ENCODE results near the gene NABP2. TPM values are rescaled to one million over a fixed set of nuclear protein-coding genes. Genes with fewer than 3 reads are reported as not detected.
"Not testable (repeated sequence)": the region's sequence is repeated elsewhere in the genome, so short reads cannot be mapped to it uniquely, and the experiment has no call there.

NABP2 gene
- total RNA-seq, 1 donor from 2014 or later = 42.1 TPM

DNA sequence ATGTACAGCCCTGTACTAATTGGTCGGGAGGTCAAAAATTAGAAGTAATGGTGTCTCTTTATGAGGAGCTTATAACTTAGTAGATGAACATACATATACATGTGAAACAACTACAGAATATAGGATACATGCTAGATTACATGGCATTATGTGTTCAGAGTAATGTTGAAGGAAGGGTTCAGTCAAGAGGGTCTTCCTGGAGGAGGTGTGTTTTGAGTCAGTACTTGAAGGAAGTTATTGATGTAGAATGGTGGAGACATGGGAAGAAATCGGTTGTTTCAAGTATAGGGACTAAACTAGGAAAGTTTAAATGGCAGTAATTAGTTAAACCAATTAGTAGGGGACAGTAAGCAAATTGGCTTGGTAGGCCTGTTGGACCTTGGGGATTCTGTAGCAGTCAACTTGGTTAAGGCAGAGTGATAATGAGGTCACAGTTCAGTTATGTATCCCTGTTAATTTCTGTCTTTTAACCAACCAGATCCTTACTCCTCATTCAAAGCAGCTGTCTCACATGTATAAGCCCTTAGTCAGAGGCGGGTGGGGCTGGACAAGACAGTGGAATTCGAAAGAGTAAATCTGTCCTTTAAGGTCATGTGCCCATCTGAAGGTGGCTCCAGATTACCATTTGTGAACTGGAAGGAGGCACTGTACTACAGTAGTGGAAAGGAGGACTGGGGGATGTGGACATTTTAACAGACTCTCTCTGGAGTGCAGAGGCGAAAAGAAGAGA is 37.5 kb downstream of the NABP2 start:
- TF ChIP-seq, protein P1, sequence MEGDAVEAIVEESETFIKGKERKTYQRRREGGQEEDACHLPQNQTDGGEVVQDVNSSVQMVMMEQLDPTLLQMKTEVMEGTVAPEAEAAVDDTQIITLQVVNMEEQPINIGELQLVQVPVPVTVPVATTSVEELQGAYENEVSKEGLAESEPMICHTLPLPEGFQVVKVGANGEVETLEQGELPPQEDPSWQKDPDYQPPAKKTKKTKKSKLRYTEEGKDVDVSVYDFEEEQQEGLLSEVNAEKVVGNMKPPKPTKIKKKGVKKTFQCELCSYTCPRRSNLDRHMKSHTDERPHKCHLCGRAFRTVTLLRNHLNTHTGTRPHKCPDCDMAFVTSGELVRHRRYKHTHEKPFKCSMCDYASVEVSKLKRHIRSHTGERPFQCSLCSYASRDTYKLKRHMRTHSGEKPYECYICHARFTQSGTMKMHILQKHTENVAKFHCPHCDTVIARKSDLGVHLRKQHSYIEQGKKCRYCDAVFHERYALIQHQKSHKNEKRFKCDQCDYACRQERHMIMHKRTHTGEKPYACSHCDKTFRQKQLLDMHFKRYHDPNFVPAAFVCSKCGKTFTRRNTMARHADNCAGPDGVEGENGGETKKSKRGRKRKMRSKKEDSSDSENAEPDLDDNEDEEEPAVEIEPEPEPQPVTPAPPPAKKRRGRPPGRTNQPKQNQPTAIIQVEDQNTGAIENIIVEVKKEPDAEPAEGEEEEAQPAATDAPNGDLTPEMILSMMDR (IDR thresholded peaks at IDR 0.05) = no peak
- Mint-ChIP-seq H3K36me3 (ENCODE audit: unreplicated experiment) (no peaks in the 10 kb centered on the region), H3K27me3 (ENCODE audit: unreplicated experiment) (no peaks in the 10 kb centered on the region), H3K4me1 (ENCODE audit: unreplicated experiment) (peaks cover 37% of the 10 kb centered on the region), H3K4me3 (ENCODE audit: unreplicated experiment) (no peak overlapping the region), H3K27ac (ENCODE audit: unreplicated experiment) (peak overlapping the region; percentile 65), H3K9me3 (ENCODE audit: unreplicated experiment) (no peaks in the 10 kb centered on the region)
- DNase-seq (ENCODE audit: extremely low spot score, unreplicated experiment) = no peak

- not testable (repeated sequence) for H3K36me3 Mint-ChIP-seq (ENCODE audit: unreplicated experiment); DNase-seq (ENCODE audit: extremely low spot score, unreplicated experiment); H3K27me3 Mint-ChIP-seq (ENCODE audit: unreplicated experiment); H3K9me3 Mint-ChIP-seq (ENCODE audit: unreplicated experiment); H3K4me3 Mint-ChIP-seq (ENCODE audit: unreplicated experiment); H3K27ac Mint-ChIP-seq (ENCODE audit: unreplicated experiment)
- H3K4me1 Mint-ChIP-seq (ENCODE audit: unreplicated experiment) = peaks cover 39% of the 10 kb centered on the region
Observed at GRCh38 chr12:56262955-56263354, 38.8 kb downstream of the NABP2 start.

DNA sequence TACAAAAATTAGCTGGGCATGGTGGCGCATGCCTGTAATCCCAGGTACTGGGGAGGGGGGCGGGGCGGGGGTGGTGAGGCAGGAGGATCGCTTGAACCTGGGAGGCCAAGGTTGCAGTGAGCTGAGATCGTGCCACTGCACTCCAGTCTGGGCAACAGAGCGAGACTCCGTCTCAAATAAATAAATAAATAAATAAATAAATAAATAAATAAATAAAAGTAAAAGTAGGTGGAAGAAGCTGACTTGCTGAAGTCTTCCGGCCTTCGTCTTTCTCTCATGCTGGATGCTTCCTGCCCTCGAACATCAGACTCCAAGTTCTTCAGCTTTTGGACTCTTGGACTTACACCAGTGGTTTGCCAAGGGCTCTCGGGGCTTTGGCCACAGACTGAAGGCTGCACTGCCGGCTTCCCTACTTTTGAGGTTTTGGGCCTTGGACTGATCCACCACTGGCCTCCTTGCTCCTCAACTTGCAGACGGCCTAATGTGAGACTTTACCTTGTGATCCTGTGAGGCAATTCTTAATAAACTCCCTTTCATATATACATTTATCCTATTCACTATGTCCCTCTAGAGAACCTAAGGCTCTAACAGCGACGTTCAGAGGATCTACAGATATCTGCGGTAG is 42.0 kb downstream of the NABP2 start:
- H3K9me3 Mint-ChIP-seq (ENCODE audit: unreplicated experiment); H3K27me3 Mint-ChIP-seq (ENCODE audit: unreplicated experiment); DNase-seq (ENCODE audit: extremely low spot score, unreplicated experiment): not testable (repeated sequence)
- Mint-ChIP-seq H3K4me1 (ENCODE audit: unreplicated experiment) (peaks cover 28% of the 10 kb centered on the region), H3K4me3 (ENCODE audit: unreplicated experiment) (peak overlapping the region; percentile 85), H3K36me3 (ENCODE audit: unreplicated experiment) (peaks cover 11% of the 10 kb centered on the region), H3K27ac (ENCODE audit: unreplicated experiment) (peak overlapping the region; percentile 95)

- Mint-ChIP-seq H3K9me3 (ENCODE audit: unreplicated experiment) (no peaks in the 10 kb centered on the region), H3K4me1 (ENCODE audit: unreplicated experiment) (peaks cover 21% of the 10 kb centered on the region), H3K27me3 (ENCODE audit: unreplicated experiment) (no peaks in the 10 kb centered on the region), H3K27ac (ENCODE audit: unreplicated experiment) (peak within 1 kb of the TSS; percentile 95), H3K4me3 (ENCODE audit: unreplicated experiment) (peak within 1 kb of the TSS; percentile 85), H3K36me3 (ENCODE audit: unreplicated experiment) (peaks cover 14% of the 10 kb centered on the region)
- TF ChIP-seq, protein P1 (IDR thresholded peaks at IDR 0.05) = peak; percentile 82
- DNase-seq (ENCODE audit: extremely low spot score, unreplicated experiment) = peak; percentile 94
Observed at GRCh38 chr12:56266693-56267442, 42.7 kb downstream of the NABP2 start, which contains the start of gene COQ10A. TSS of gene COQ10A (plus strand) at chr12:56266942. CDS start at chr12:56267119, 177 bp downstream.

DNA sequence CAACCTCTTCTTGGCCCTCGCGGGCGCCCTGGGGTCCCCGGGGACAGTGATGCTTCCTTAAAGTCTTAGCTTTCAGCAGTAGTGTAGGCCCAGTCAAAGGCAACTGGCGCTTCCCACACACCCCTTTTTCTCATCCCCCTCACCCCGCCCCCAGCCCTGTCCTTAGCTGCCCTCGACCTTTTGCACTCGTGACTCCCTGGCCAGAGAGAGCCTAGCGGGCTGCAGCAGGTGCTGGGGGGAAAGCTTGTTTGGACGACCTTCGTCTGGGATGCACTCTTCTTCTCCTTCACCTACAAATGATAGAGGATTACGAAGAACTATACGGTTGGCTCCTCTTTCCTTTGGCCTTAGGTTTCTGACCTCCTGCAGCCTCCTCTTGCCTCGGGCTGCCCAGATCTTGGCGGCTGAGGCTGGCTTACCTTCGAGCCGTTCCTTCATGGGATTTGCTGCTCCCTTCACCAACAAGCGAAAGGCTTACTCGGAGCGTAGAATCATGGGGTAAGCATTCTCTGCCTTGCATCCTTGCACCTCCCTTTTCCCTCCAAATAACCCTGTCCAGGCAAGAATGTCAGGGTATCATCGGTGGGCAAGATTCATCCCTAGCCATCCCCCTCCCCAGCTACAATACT is 43.4 kb downstream of the NABP2 start:
- Mint-ChIP-seq H3K4me1 (ENCODE audit: unreplicated experiment) (peaks cover 19% of the 10 kb centered on the region), H3K36me3 (ENCODE audit: unreplicated experiment) (peaks cover 14% of the 10 kb centered on the region), H3K4me3 (ENCODE audit: unreplicated experiment) (peak overlapping the region; percentile 85), H3K9me3 (ENCODE audit: unreplicated experiment) (no peaks in the 10 kb centered on the region), H3K27ac (ENCODE audit: unreplicated experiment) (peak overlapping the region; percentile 44), H3K27me3 (ENCODE audit: unreplicated experiment) (no peaks in the 10 kb centered on the region)
- TF ChIP-seq, protein P1 (IDR thresholded peaks at IDR 0.05) = no peak
- no peak for DNase-seq (ENCODE audit: extremely low spot score, unreplicated experiment)

All from osteocyte (in vitro differentiated cells).